ENCODE data around the gene RPA4. TPM values are rescaled to one million over a fixed set of nuclear protein-coding genes. Genes with fewer than 3 reads are reported as not detected.
"Not testable (repeated sequence)": the region's sequence is repeated elsewhere in the genome, so short reads cannot be mapped to it uniquely, and the experiment has no call there.

The RPA4 gene
- not detected for polyA plus RNA-seq (ENCODE audit: insufficient read length in 3 of 3)
- long read RNA-seq, donor 1, result 0 reads
- long read RNA-seq, donor 2, result 0 reads
- long read RNA-seq, donor 3, result 0 reads
- long read RNA-seq, donor 4, result 0 reads
- long read RNA-seq, donor 5, result 0 reads
- long read RNA-seq, donor 6, result 0 reads
- long read RNA-seq, donor 7, result 0 reads
- long read RNA-seq, donor 8, result 0 reads
- long read RNA-seq, donor 9, result 0 reads
- long read RNA-seq, donor 10, partial matches to known transcripts, result 0 of 1 reads
- long read RNA-seq, donor 10, other reads (novel, unspliced or antisense), result 0 of 1 reads
- long read RNA-seq, donor 11, result 0 reads
- long read RNA-seq, donor 12, result 0 reads
- long read RNA-seq, donor 13, result 0 reads
- long read RNA-seq, donor 14, result 0 reads
- long read RNA-seq, donor 15, result 0 reads
- long read RNA-seq, donor 16, result 0 reads

GRCh38 chrX:96883608-96884007 lies at the start of gene RPA4:
RPA4 (plus strand) TSS chrX:96883908; CDS start chrX:96884311, 403 bp downstream.
- DNase-seq, result no peak

GRCh38 chrX:96834137-96834536 lies 49.6 kb upstream of the RPA4 start:
- DNase-seq, result no peak

- no peak for DNase-seq
Observed at GRCh38 chrX:96835660-96836289, 47.9 kb upstream of the RPA4 start.

- no peak for DNase-seq
Observed at GRCh38 chrX:96837808-96838207, 45.9 kb upstream of the RPA4 start.

- no peak for DNase-seq
Observed at GRCh38 chrX:96838537-96838936, 45.2 kb upstream of the RPA4 start.

GRCh38 chrX:96841325-96841724 lies 42.4 kb upstream of the RPA4 start:
- no peak for DNase-seq

- DNase-seq, result not testable (repeated sequence)
Observed at GRCh38 chrX:96841866-96842265, 41.8 kb upstream of the RPA4 start.

- DNase-seq, result peak; percentile 21
Observed at GRCh38 chrX:96843566-96843965, 40.1 kb upstream of the RPA4 start.

GRCh38 chrX:96846841-96847240 lies 36.9 kb upstream of the RPA4 start:
- DNase-seq, result no peak

- not testable (repeated sequence) for DNase-seq
Observed at GRCh38 chrX:96859422-96859821, 24.3 kb upstream of the RPA4 start.

- no peak for DNase-seq
Observed at GRCh38 chrX:96861218-96861617, 22.5 kb upstream of the RPA4 start.

- DNase-seq, result no peak
Observed at GRCh38 chrX:96861661-96862060, 22.0 kb upstream of the RPA4 start.

- DNase-seq, result no peak
Observed at GRCh38 chrX:96884027-96884426, 319 bp downstream of the RPA4 start.

GRCh38 chrX:96889726-96890125 lies 6.0 kb downstream of the RPA4 start:
- no peak for DNase-seq

- no peak for DNase-seq
Observed at GRCh38 chrX:96906741-96907140, 23.0 kb downstream of the RPA4 start.

GRCh38 chrX:96907516-96908272 lies 24.0 kb downstream of the RPA4 start:
- DNase-seq, result no peak

GRCh38 chrX:96909291-96909690 lies 25.6 kb downstream of the RPA4 start:
- no peak for DNase-seq

GRCh38 chrX:96918864-96919263 lies 35.2 kb downstream of the RPA4 start:
- no peak for DNase-seq

- DNase-seq, result no peak
Observed at GRCh38 chrX:96919672-96920071, 36.0 kb downstream of the RPA4 start.

- DNase-seq, result no peak
Observed at GRCh38 chrX:96924581-96924980, 40.9 kb downstream of the RPA4 start.

- no peak for DNase-seq
Observed at GRCh38 chrX:96929036-96929435, 45.3 kb downstream of the RPA4 start.
